Measurements from ENCODE around the gene RTBDN. TPM values are rescaled to one million over a fixed set of nuclear protein-coding genes. Genes with fewer than 3 reads are reported as not detected.
A peak's percentile ranks its signal among the peaks of the same experiment; 100 is the strongest.

The RTBDN gene
- total RNA-seq, 4 donors from 2014 or later: not detected

DNA sequence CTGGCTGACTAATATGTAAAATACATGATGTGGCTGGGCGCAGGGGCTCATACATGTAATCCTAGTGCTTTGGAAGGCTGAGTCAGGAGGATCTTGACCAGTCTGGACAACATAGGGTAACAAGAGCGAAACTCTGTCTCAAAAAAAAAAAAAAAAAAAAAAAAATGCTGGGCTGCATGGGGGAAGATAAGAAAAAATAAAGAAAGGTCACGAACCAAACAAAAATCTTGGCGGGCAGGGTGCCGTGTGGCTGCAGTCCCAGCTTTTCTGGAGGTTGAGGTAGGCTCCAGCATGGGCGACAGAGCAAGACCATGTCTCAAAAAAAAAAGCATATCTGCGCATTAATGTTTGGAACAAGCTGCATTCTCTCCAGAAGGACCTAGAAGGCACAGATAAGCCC, 19.3 kb downstream of the RTBDN start:
- Histone ChIP-seq H3K9me3 (no peaks in the 10 kb centered on the region), H3K27ac (no peak overlapping the region), H3K27me3 (no peaks in the 10 kb centered on the region), H3K4me3 (no peak overlapping the region), H3K4me1 (no peaks in the 10 kb centered on the region), H3K36me3 (no peaks in the 10 kb centered on the region)
- TF ChIP-seq POLR2A (IDR thresholded peaks at IDR 0.05) (no peak), EP300 (IDR thresholded peaks at IDR 0.05; ENCODE audit: low read depth) (no peak), POLR2AphosphoS5 (IDR thresholded peaks at IDR 0.05) (no peak)
- TF ChIP-seq, protein P1, sequence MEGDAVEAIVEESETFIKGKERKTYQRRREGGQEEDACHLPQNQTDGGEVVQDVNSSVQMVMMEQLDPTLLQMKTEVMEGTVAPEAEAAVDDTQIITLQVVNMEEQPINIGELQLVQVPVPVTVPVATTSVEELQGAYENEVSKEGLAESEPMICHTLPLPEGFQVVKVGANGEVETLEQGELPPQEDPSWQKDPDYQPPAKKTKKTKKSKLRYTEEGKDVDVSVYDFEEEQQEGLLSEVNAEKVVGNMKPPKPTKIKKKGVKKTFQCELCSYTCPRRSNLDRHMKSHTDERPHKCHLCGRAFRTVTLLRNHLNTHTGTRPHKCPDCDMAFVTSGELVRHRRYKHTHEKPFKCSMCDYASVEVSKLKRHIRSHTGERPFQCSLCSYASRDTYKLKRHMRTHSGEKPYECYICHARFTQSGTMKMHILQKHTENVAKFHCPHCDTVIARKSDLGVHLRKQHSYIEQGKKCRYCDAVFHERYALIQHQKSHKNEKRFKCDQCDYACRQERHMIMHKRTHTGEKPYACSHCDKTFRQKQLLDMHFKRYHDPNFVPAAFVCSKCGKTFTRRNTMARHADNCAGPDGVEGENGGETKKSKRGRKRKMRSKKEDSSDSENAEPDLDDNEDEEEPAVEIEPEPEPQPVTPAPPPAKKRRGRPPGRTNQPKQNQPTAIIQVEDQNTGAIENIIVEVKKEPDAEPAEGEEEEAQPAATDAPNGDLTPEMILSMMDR (IDR thresholded peaks at IDR 0.05): no peak
- DNase-seq: no peak
- intact Hi-C loops (cut with DNase I; ENCODE audit: low total_unique reads) (no loop called here), in situ Hi-C loops (cut with MboI; ENCODE audit: low pct_ligation_motif_present in 1 of 4, low pct_unique_long_range_greater_than_20kb in 1 of 4, low sequenced_read_pairs in 3 of 4) (no loop called here)
- WGBS, 2 donors (ENCODE audit: low coverage in 1 of 2): 92 to 98% methylated on average over 6 to 7 of the region's 7 CpGs

DNA sequence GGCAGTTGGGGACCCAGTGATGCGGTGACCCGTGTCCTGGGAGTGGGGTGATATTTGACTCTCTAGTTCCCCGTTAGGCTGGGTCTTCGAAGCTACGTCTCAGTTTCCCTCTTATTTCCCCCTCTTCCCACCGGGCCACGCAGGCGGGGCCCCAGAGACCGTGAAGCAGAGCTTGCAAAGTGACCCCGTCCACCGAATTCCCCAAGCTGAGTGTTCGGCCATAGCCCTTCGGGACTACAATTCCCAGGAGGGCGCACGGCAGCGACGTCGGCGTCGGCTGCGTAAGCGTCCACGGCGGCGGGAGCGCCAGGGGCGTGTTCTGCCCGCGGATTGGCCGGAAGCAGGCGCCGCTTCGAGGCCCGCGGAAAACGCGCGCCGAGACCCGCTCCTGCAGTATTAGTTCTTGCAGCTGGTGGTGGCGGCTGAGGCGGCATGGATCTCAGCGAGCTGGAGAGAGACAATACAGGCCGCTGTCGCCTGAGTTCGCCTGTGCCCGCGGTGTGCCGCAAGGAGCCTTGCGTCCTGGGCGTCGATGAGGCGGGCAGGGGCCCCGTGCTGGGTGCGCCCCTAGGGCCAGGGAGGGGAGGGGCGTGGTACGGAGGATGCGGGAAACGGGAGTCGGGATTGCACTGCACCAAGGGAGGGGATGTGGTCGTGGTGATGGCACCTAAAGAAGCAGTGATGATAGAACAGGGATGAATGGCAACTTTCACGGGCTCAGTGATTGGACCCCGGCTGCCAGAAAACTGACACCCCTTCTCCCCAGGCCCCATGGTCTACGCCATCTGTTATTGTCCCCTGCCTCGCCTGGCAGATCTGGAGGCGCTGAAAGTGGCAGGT, 27.9 kb downstream of the RTBDN start, which contains the start of gene RNASEH2A:
Gene RNASEH2A (plus strand): TSS at position 343 of the 840 bp plus-strand sequence. CDS start 90 bp downstream, at position 433.
- peak; percentile 92 for DNase-seq
- Histone ChIP-seq H3K27ac (peak within 1 kb of the TSS; percentile 63 to 83 (median 71)), H3K36me3 (no peaks in the 10 kb centered on the region), H3K9me3 (no peaks in the 10 kb centered on the region), H3K27me3 (no peaks in the 10 kb centered on the region), H3K4me3 (peak within 1 kb of the TSS; percentile 38 to 61 (median 46)), H3K4me1 (peaks cover 10 to 20% (median 17%) of the 10 kb centered on the region in 4 donors)
- intact Hi-C loops (cut with DNase I; ENCODE audit: low total_unique reads): no loop called here
- 4 to 15% methylated on average over 6 to 66 of the region's 66 CpGs for WGBS, 2 donors (ENCODE audit: low coverage in 1 of 2)
- TF ChIP-seq, protein P1 (IDR thresholded peaks at IDR 0.05): peak in 2 of 5 experiments; percentile 6 to 17
- TF ChIP-seq POLR2A (IDR thresholded peaks at IDR 0.05) (no peak), EP300 (IDR thresholded peaks at IDR 0.05; ENCODE audit: low read depth) (no peak), POLR2AphosphoS5 (IDR thresholded peaks at IDR 0.05) (peak in 2 of 3 donors; percentile 21 to 54)
- in situ Hi-C loops (cut with MboI; ENCODE audit: low pct_ligation_motif_present in 1 of 4, low pct_unique_long_range_greater_than_20kb in 1 of 4, low sequenced_read_pairs in 3 of 4): no loop called here

DNA sequence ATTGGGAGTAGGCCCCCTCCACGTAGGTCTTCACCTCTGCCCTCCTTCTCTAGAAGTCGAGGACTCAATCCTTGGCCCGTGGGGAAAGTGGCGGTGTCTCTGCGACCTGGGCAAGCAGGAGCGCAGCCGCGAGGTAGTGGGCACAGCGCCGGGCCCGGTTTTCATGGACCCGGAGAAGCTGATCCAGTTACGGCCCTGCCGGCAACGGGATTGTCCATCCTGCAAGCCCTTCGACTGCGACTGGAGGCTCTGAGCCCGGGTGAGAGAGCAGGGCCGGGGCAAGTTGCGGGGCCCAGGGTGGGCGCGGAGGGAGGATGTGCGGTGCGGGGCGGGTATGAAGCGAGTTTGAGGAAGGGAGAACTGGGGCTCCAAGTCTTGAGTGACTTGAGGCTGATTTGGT, 30.3 kb downstream of the RTBDN start:
- TF ChIP-seq POLR2AphosphoS5 (IDR thresholded peaks at IDR 0.05) (no peak), EP300 (IDR thresholded peaks at IDR 0.05; ENCODE audit: low read depth) (no peak), POLR2A (IDR thresholded peaks at IDR 0.05) (no peak)
- TF ChIP-seq, protein P1 (IDR thresholded peaks at IDR 0.05): no peak
- WGBS, 2 donors (ENCODE audit: low coverage in 1 of 2): 93% methylated on average over 26 of the region's 26 CpGs; no CpG with 5 or more reads in 1 of the 2 donors
- intact Hi-C loops (cut with DNase I; ENCODE audit: low total_unique reads) (loop anchor here (5.0 kb wide), 1 partner anchor 37 kb away; no protein-coding TSS in a partner anchor), in situ Hi-C loops (cut with MboI; ENCODE audit: low pct_ligation_motif_present in 1 of 4, low pct_unique_long_range_greater_than_20kb in 1 of 4, low sequenced_read_pairs in 3 of 4) (no loop called here)
- DNase-seq: no peak
- H3K27me3 ChIP-seq: no peaks in the 10 kb centered on the region
- H3K27ac ChIP-seq: no peak overlapping the region
- no peaks in the 10 kb centered on the region for H3K36me3 ChIP-seq
- H3K9me3 ChIP-seq: no peaks in the 10 kb centered on the region
- peaks cover 15 to 32% (median 25%) of the 10 kb centered on the region in 4 donors for H3K4me1 ChIP-seq
- H3K4me3 ChIP-seq: no peak overlapping the region

DNA sequence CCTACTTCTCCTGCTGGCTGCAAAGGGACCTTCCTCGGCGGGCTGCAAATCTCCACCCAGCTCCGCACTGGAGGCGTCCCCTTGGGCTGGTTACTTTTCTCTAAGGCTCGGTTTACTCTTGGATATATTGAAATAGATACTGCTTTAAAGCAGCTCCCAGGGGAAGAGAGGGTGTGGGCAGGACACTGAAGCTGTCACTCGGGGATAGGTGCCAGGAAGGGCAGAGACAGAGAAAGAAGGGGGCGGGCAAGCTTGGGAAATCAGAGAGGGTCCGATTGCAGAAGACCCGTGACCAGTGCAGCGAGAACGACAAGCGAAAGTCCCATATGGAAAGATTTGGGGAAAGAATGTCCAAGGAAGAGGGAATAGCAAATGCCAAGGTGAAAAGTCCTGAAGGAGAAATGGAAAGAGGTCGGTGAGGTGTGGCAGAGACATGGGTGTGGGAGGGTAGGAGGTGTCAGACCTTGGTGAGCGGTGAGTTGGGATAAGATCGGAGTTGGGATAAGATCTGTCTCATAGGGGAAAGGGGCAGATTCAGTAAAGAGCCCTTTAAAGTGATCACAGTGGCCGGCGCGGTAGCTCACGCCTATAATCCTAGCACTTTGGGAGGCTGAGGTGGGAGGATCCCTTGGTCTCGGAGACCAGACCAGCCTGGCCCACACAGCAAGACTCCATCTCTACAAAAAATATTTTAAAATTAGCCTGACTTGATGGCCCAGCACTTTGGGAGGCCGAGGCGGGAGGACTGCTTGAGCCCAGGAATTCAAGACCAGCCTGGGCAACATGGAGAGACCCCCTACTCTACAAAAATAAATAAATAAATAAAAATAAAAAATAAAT, 31.9 kb downstream of the RTBDN start:
- no peaks in the 10 kb centered on the region for H3K36me3 ChIP-seq
- peak overlapping the region; percentile 80 to 88 (median 84) for H3K27ac ChIP-seq
- 36 to 42% methylated on average over 16 to 22 of the region's 22 CpGs for WGBS, 2 donors (ENCODE audit: low coverage in 1 of 2)
- in situ Hi-C loops (cut with MboI; ENCODE audit: low pct_ligation_motif_present in 1 of 4, low pct_unique_long_range_greater_than_20kb in 1 of 4, low sequenced_read_pairs in 3 of 4): no loop called here
- no peaks in the 10 kb centered on the region for H3K9me3 ChIP-seq
- no peaks in the 10 kb centered on the region for H3K27me3 ChIP-seq
- peak overlapping the region; percentile 36 to 84 (median 75) for H3K4me3 ChIP-seq
- H3K4me1 ChIP-seq: peaks cover 15 to 32% (median 25%) of the 10 kb centered on the region in 4 donors
- no peak for DNase-seq
- no peak for TF ChIP-seq EP300 (IDR thresholded peaks at IDR 0.05; ENCODE audit: low read depth)
- TF ChIP-seq POLR2A (IDR thresholded peaks at IDR 0.05): peak; percentile 23
- intact Hi-C loops (cut with DNase I; ENCODE audit: low total_unique reads): loop anchor here (5.0 kb wide), 1 partner anchor 35 kb away; no protein-coding TSS in a partner anchor

All from transverse colon (tissue), 4 donors.